ENCODE results near the gene SREK1IP1. TPM values are rescaled to one million over a fixed set of nuclear protein-coding genes. Genes with fewer than 3 reads are reported as not detected.

Gene SREK1IP1
- total and polyA plus RNA-seq, 9 of the 15 experiments (the other 6 are each of a cell fraction or from before 2014, with no cell fraction given), result 6.9 to 45.2 (median 21.7) TPM

DNA sequence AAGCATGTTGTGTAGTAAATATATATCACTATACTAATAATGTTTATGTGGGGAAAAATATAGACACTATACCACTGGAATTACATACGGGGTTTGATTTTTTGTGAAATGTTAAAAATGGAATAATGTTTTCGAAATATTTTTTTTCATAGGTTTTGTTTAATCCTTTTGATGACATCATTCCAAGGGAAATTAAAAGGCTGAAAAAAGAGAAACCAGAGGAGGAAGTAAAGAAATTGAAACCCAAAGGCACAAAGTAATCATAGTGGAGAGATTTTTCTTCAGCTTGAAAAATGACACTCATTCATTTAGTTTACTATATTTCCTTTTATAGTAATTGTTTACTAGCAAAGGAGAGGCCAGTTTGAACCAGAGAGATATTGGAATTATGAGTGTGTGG, 17.9 kb upstream of the SREK1IP1 start:
- BruUV-seq (replicated peaks), result no TSS peak
- POLR2A ChIA-PET, result no interaction called here
- in situ Hi-C loops (cut with MboI), result loop anchor here (25.0 kb wide), 1 partner anchor 549 kb away; no protein-coding TSS in a partner anchor
- DNase-seq (ENCODE audit: extremely low read depth in 1 of 4, low spot score in 3 of 4) (no peak), ATAC-seq (no peak), FAIRE-seq (no peak)
- Histone ChIP-seq H3K36me3 (ENCODE audit: control insufficient read depth, insufficient read depth, low read length) (peaks cover 23% of the 10 kb centered on the region), H4K20me1 (replicated peaks; ENCODE audit: control insufficient read depth, insufficient read depth, low read length) (no peaks in the 10 kb centered on the region), H3K4me1 (replicated peaks in 1 of 2; ENCODE audit: control insufficient read depth in 2 of 2, insufficient read depth in 2 of 2, low read length in 2 of 2) (no peaks in the 10 kb centered on the region), H3K9ac (ENCODE audit: insufficient read depth in 1 of 2, low read depth in 2 of 2, low read length in 2 of 2) (no peak overlapping the region), H3K27me3 (ENCODE audit: control insufficient read depth in 2 of 2, insufficient read depth in 2 of 2, low read length in 2 of 2) (no peaks in the 10 kb centered on the region), H3K4me2 (ENCODE audit: insufficient read depth, low read length) (no peak overlapping the region), H3K4me3 (no peak overlapping the region), H3K79me2 (ENCODE audit: control insufficient read depth, insufficient read depth, low read length) (no peaks in the 10 kb centered on the region), H3K27ac (ENCODE audit: extremely low read depth, low read depth, low read length) (no peak overlapping the region), H3K9me3 (replicated peaks; ENCODE audit: control insufficient read depth, insufficient read depth, low read depth, low read length) (no peaks in the 10 kb centered on the region), H3K9me1 (ENCODE audit: control insufficient read depth, insufficient read depth, low read length) (no peaks in the 10 kb centered on the region), H2AFZ (ENCODE audit: low read depth, low read length) (no peak overlapping the region)
- intact Hi-C loops (cut with micrococcal nuclease), result no loop called here
- WGBS (ENCODE audit: insufficient coverage, low coverage, missing lambda C conversion rate), result 86% methylated on average over 2 of the region's 2 CpGs
- CTCF ChIA-PET (ENCODE audit: low intra/inter-chr PET ratio), result no interaction called here
- TF ChIP-seq ZNF707 (CRISPR knock-in tag; conservative IDR thresholded peaks at IDR 0.05) (no peak), ZBED1 (IDR thresholded peaks at IDR 0.05) (no peak), RCOR1 (IDR thresholded peaks at IDR 0.05; ENCODE audit: borderline replicate concordance in 1 of 2, low read depth in 2 of 2, low read length in 2 of 2) (no peak), CBX5 (IDR thresholded peaks at IDR 0.05; ENCODE audit: borderline replicate concordance, low read depth) (no peak), KLF6 (CRISPR knock-in tag; IDR thresholded peaks at IDR 0.05; ENCODE audit: borderline replicate concordance) (no peak), ZNF764 (CRISPR knock-in tag; IDR thresholded peaks at IDR 0.05; ENCODE audit: low read depth) (no peak), ERF (CRISPR knock-in tag; IDR thresholded peaks at IDR 0.05) (no peak), ZNF445 (CRISPR knock-in tag; IDR thresholded peaks at IDR 0.05; ENCODE audit: low read depth) (no peak)
- TF ChIP-seq, protein P1, sequence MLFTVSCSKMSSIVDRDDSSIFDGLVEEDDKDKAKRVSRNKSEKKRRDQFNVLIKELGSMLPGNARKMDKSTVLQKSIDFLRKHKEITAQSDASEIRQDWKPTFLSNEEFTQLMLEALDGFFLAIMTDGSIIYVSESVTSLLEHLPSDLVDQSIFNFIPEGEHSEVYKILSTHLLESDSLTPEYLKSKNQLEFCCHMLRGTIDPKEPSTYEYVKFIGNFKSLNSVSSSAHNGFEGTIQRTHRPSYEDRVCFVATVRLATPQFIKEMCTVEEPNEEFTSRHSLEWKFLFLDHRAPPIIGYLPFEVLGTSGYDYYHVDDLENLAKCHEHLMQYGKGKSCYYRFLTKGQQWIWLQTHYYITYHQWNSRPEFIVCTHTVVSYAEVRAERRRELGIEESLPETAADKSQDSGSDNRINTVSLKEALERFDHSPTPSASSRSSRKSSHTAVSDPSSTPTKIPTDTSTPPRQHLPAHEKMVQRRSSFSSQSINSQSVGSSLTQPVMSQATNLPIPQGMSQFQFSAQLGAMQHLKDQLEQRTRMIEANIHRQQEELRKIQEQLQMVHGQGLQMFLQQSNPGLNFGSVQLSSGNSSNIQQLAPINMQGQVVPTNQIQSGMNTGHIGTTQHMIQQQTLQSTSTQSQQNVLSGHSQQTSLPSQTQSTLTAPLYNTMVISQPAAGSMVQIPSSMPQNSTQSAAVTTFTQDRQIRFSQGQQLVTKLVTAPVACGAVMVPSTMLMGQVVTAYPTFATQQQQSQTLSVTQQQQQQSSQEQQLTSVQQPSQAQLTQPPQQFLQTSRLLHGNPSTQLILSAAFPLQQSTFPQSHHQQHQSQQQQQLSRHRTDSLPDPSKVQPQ (CRISPR knock-in tag; IDR thresholded peaks at IDR 0.05; ENCODE audit: borderline replicate concordance), result no peak
- TF ChIP-seq, protein P2, sequence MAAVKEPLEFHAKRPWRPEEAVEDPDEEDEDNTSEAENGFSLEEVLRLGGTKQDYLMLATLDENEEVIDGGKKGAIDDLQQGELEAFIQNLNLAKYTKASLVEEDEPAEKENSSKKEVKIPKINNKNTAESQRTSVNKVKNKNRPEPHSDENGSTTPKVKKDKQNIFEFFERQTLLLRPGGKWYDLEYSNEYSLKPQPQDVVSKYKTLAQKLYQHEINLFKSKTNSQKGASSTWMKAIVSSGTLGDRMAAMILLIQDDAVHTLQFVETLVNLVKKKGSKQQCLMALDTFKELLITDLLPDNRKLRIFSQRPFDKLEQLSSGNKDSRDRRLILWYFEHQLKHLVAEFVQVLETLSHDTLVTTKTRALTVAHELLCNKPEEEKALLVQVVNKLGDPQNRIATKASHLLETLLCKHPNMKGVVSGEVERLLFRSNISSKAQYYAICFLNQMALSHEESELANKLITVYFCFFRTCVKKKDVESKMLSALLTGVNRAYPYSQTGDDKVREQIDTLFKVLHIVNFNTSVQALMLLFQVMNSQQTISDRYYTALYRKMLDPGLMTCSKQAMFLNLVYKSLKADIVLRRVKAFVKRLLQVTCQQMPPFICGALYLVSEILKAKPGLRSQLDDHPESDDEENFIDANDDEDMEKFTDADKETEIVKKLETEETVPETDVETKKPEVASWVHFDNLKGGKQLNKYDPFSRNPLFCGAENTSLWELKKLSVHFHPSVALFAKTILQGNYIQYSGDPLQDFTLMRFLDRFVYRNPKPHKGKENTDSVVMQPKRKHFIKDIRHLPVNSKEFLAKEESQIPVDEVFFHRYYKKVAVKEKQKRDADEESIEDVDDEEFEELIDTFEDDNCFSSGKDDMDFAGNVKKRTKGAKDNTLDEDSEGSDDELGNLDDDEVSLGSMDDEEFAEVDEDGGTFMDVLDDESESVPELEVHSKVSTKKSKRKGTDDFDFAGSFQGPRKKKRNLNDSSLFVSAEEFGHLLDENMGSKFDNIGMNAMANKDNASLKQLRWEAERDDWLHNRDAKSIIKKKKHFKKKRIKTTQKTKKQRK (IDR thresholded peaks at IDR 0.05; ENCODE audit: borderline replicate concordance, low read depth, low read length), result no peak
- TF ChIP-seq, protein P3, sequence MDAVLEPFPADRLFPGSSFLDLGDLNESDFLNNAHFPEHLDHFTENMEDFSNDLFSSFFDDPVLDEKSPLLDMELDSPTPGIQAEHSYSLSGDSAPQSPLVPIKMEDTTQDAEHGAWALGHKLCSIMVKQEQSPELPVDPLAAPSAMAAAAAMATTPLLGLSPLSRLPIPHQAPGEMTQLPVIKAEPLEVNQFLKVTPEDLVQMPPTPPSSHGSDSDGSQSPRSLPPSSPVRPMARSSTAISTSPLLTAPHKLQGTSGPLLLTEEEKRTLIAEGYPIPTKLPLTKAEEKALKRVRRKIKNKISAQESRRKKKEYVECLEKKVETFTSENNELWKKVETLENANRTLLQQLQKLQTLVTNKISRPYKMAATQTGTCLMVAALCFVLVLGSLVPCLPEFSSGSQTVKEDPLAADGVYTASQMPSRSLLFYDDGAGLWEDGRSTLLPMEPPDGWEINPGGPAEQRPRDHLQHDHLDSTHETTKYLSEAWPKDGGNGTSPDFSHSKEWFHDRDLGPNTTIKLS (IDR thresholded peaks at IDR 0.05; ENCODE audit: borderline replicate concordance, low read depth), result no peak
- TF ChIP-seq, protein P4, sequence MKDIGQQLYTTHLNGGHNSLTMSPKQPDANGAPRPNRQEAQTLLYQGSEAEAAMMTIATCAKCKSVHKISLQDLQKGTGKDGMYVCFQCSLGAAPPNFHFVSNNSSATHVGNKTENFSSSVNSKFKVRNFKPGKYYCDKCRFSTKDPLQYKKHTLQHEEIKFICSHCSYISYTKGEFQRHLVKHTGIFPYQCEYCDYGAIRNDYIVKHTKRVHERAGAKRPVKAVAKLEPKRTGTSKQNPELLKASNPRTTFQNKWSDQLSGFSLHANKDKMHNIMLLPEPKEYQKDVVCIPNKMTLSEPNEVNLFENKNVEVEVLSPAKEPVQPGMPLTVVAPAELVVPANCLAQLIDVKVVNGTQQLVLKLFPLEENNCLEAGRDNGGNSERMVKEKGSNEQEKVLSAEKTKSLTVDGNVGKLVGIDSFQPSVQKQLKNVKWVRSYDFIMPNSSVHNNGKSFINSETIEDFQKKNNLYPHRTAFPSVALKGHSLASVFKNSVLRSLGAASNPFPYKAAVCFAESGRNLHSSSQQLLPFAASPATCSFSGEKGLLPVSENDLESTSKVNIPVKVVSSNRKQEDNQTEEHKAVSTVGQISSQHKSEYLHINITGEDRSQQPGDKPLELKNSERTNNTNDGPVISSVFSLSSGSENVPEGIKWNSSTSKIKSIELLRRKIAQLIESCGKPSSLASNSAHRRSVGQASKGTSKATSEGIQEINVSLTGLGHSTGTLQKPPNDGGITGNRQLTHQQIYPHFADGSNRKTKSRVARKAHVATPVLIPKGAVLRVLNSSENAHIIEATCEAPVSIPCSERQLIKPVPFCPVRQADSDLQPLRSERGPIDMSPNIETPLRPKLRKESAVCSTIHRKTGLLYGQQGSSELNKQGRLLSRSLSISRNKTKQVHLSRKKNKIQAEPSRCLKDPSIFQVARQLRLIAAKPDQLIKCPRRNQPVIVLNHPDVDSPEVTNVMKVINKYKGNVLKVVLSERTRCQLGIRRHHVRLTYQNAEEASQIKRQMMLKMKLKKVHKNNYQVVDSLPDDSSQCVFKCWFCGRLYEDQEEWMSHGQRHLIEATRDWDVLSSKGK (CRISPR knock-in tag; IDR thresholded peaks at IDR 0.05), result no peak
